PC-9 (cell line): ENCODE results near the gene ZFAND3. TPM values are rescaled to one million over a fixed set of nuclear protein-coding genes. Genes with fewer than 3 reads are reported as not detected.

Experiments used
- BruUV-seq: library from RNA; stranded (reverse); fragments of 400-500 nt; replicated peaks from 2 replicates; lab custom pipeline; 2021; lab: Mats Ljungman, UMichigan
- CTCF ChIA-PET: fragments of 300-600 bp; sonication (Branson Sonifier 250); formaldehyde crosslinking; loops from one replicate; lab custom pipeline; 2022; ENCODE audit warnings: antibody characterized with exemption; lab: Charles Lee
- POLR2A ChIA-PET: fragments of 300-600 bp; sonication (Branson Sonifier 250); formaldehyde crosslinking; loops from one replicate; lab custom pipeline; 2022; ENCODE audit warnings: antibody characterized with exemption; ENCODE audit not compliant: unreplicated experiment; lab: Charles Lee
- DNase-seq, 2 experiments: peaks; one replicate each; pipeline versions ENCODE4 v3.0.0 to v3.0.0-alpha.2; 2015 to 2022; ENCODE audit warnings: mixed read lengths in 1 of 2
- H2AFZ ChIP-seq: fragments of 200-600 bp; sonication (generic); 2 replicates; pipeline ENCODE4 v1.8.1; 2017; ENCODE audit warnings: antibody characterized with exemption
- H3F3A ChIP-seq: fragments of 200-600 bp; sonication (generic); 2 replicates; pipeline ENCODE4 v1.8.1; 2017; ENCODE audit warnings: antibody characterized with exemption, mild to moderate bottlenecking, low read depth; ENCODE audit not compliant: insufficient read depth
- H3K27ac ChIP-seq: fragments of 200-600 bp; sonication (generic); 2 replicates; pipeline ENCODE4 v1.6.1; 2016; ENCODE audit warnings: mixed run types
- H3K27me3 ChIP-seq: fragments of 200-600 bp; sonication (generic); 2 replicates; pipeline ENCODE4 v1.6.1; 2016; ENCODE audit warnings: low read depth, mixed run types; ENCODE audit not compliant: insufficient read depth
- H3K36me3 ChIP-seq: fragments of 200-600 bp; sonication (generic); 2 replicates; pipeline ENCODE4 v1.6.1; 2016; ENCODE audit warnings: low read depth, mixed run types
- H3K4me1 ChIP-seq: fragments of 200-600 bp; sonication (generic); replicated peaks from 2 replicates; pipeline ENCODE4 v1.6.1; 2016; ENCODE audit warnings: mixed run types; ENCODE audit not compliant: insufficient read depth
- H3K4me2 ChIP-seq: fragments of 200-600 bp; sonication (generic); 2 replicates; pipeline ENCODE4 v1.6.1; 2017; ENCODE audit warnings: mixed run types
- H3K4me3 ChIP-seq: fragments of 200-600 bp; sonication (generic); 2 replicates; pipeline ENCODE4 v1.6.1; 2016; ENCODE audit warnings: mixed run types
- H3K79me2 ChIP-seq: fragments of 200-600 bp; sonication (generic); 2 replicates; pipeline ENCODE4 v1.6.1; 2017; ENCODE audit warnings: low read depth, mixed run types
- H3K9me2 ChIP-seq: fragments of 200-600 bp; sonication (generic); 2 replicates; pipeline ENCODE4 v1.8.1; 2017; ENCODE audit warnings: mild to moderate bottlenecking; ENCODE audit not compliant: insufficient read depth
- H3K9me3 ChIP-seq: fragments of 200-600 bp; sonication (generic); 2 replicates; pipeline ENCODE4 v1.8.1; 2016; ENCODE audit warnings: low read depth; ENCODE audit not compliant: insufficient read depth
- H4K20me1 ChIP-seq: fragments of 200-600 bp; sonication (generic); 2 replicates; pipeline ENCODE4 v1.8.1; 2017; ENCODE audit not compliant: insufficient read depth
- EZH2 ChIP-seq: fragments of 200-600 bp; sonication (generic); IDR thresholded peaks from 2 replicates; pipeline ENCODE4 v1.8.0; 2017; ENCODE audit warnings: antibody characterized with exemption, low read depth
- intact Hi-C: fragments of 100-400 bp; cut with micrococcal nuclease; formaldehyde crosslinking; loops from one replicate; pipeline ENCODE4 v1.10.0; 2022; ENCODE audit not compliant: unreplicated experiment
- total RNA-seq: library from RNA; stranded (reverse); gene quantifications from 2 replicates; pipeline ENCODE4 v1.2.3, GENCODE V29; 2021
- TF ChIP-seq, protein P1 (sequence below): fragments of 200-600 bp; sonication (generic); conservative IDR thresholded peaks from 2 replicates; pipeline ENCODE4 v1.6.1; 2017; ENCODE audit warnings: mixed run types, antibody characterized with exemption, mild to moderate bottlenecking, moderate library complexity

Gene ZFAND3
- total RNA-seq, 1 experiment from 2014 or later, result 46.8 TPM

DNA sequence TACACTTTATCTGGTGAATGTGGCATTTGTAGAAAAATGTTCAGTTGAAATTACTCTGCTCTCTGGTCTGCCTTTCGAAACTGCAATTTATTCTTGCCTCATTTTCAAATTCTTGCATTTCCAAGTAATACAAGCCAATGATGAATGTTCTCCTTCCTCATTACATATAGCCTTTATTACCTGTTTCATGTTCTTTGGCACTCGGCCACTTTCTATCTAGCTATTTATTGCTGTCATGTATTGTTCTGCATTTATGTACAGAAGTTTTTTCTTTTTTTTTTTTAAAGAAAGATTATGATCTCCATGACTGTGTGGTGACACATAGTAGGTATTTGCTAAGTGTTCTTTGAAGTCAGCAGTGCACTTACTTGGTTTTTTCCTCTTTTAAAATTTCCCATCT lies 261.4 kb downstream of the ZFAND3 start:
- DNase-seq, result peak in 1 of 2 experiments; percentile 79
- no TSS peak for BruUV-seq
- CTCF ChIA-PET, result no interaction called here

DNA sequence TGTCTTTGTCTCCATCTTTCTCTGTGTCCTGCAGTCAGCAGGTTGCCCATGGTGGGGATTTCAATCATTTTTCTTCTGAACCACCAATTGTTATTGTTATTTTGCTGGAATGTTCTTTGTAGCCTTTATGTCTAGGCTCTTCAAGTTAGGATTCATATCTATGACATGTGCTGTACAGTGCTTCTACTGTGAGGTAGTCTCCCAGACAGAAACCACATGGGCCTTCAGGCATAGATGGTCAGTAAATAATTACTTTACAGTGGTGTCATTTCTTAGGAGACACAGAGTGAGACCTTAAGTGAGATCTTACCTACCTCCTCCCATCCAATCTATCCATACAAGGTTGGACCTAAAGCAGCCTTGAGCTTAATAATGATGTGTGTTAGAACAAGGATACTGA lies 265.5 kb downstream of the ZFAND3 start:
- intact Hi-C loops, result no loop called here
- Histone ChIP-seq H3K4me3 (no peak overlapping the region), H3K9me2 (0 out of 2 replicates have a peak, but pooled peaks cover 3% of the 10 kb centered on the region), H3K27me3 (no peaks in the 10 kb centered on the region), H3K27ac (no peak overlapping the region), H3K9me3 (no peaks in the 10 kb centered on the region), H2AFZ (no peak overlapping the region), H3K79me2 (no peaks in the 10 kb centered on the region; the same call in 1 of the 2 replicates), H4K20me1 (peaks cover 6% of the 10 kb centered on the region; the same call in 1 of the 2 replicates), H3K4me1 (0 out of 2 replicates have a peak, but pooled peaks cover 8% of the 10 kb centered on the region), H3K36me3 (no peaks in the 10 kb centered on the region), H3F3A (no peaks in the 10 kb centered on the region), H3K4me2 (no peak overlapping the region)
- DNase-seq, result no peak
- ChIA-PET CTCF (no interaction called here), POLR2A (no interaction called here)
- BruUV-seq, result no TSS peak
- no peak for TF ChIP-seq EZH2
- TF ChIP-seq, protein P1, sequence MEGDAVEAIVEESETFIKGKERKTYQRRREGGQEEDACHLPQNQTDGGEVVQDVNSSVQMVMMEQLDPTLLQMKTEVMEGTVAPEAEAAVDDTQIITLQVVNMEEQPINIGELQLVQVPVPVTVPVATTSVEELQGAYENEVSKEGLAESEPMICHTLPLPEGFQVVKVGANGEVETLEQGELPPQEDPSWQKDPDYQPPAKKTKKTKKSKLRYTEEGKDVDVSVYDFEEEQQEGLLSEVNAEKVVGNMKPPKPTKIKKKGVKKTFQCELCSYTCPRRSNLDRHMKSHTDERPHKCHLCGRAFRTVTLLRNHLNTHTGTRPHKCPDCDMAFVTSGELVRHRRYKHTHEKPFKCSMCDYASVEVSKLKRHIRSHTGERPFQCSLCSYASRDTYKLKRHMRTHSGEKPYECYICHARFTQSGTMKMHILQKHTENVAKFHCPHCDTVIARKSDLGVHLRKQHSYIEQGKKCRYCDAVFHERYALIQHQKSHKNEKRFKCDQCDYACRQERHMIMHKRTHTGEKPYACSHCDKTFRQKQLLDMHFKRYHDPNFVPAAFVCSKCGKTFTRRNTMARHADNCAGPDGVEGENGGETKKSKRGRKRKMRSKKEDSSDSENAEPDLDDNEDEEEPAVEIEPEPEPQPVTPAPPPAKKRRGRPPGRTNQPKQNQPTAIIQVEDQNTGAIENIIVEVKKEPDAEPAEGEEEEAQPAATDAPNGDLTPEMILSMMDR, result no peak

More for the DNA sequence above, 261.4 kb downstream of the ZFAND3 start:
- H3K4me1 ChIP-seq, result 0 out of 2 replicates have a peak, but pooled peaks cover 14% of the 10 kb centered on the region
- H3K9me2 ChIP-seq, result peaks cover 4% of the 10 kb centered on the region; the same call in 1 of the 2 replicates
- peaks cover 8% of the 10 kb centered on the region; the same call in 1 of the 2 replicates for H4K20me1 ChIP-seq
- intact Hi-C loops, result no loop called here
- H3K36me3 ChIP-seq, result no peaks in the 10 kb centered on the region
- H3K4me2 ChIP-seq, result no peak overlapping the region; the same call in 1 of the 2 replicates
- no peaks in the 10 kb centered on the region for H3K9me3 ChIP-seq
- no peaks in the 10 kb centered on the region for H3K27me3 ChIP-seq
- H3F3A ChIP-seq, result no peaks in the 10 kb centered on the region
- TF ChIP-seq, protein P1, result no peak
- no peak for TF ChIP-seq EZH2
- H3K79me2 ChIP-seq, result no peaks in the 10 kb centered on the region; the same call in 1 of the 2 replicates
- H3K27ac ChIP-seq, result peak overlapping the region; percentile 7; the same call in 1 of the 2 replicates
- no peak overlapping the region for H3K4me3 ChIP-seq
- POLR2A ChIA-PET, result no interaction called here
- H2AFZ ChIP-seq, result no peak overlapping the region

DNA sequence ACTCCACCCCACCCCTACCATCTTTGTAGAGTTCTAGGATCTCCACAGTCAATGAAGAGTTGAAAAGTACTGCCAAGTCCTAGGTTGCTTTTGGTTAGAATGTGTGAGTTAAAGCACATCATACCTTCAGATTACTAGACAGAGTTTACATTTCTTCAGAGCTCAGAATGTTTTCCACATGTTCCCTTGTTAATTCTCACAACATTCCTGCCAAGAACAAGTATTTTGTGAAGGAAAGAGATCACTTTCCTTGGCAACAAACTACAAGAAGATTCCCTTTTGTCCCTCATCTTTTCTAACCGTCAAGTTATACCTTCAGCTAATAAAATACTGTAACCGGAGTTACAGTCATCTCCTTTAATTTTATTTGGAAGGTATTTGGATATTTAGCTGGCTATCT lies 266.8 kb downstream of the ZFAND3 start:
- H3F3A ChIP-seq, result no peaks in the 10 kb centered on the region
- ChIA-PET POLR2A (no interaction called here), CTCF (no interaction called here)
- H3K27ac ChIP-seq, result no peak overlapping the region
- TF ChIP-seq, protein P1, result no peak
- TF ChIP-seq EZH2, result no peak
- H3K36me3 ChIP-seq, result no peaks in the 10 kb centered on the region
- no peak overlapping the region for H3K4me3 ChIP-seq
- H3K27me3 ChIP-seq, result no peaks in the 10 kb centered on the region
- no peaks in the 10 kb centered on the region for H3K9me3 ChIP-seq
- no peaks in the 10 kb centered on the region for H3K4me1 ChIP-seq
- 0 out of 2 replicates have a peak, but pooled peaks cover 3% of the 10 kb centered on the region for H3K9me2 ChIP-seq
- DNase-seq, result no peak
- no peak overlapping the region for H2AFZ ChIP-seq
- intact Hi-C loops, result no loop called here
- H4K20me1 ChIP-seq, result peaks cover 6% of the 10 kb centered on the region; the same call in 1 of the 2 replicates
- no TSS peak for BruUV-seq
- no peak overlapping the region for H3K4me2 ChIP-seq
- no peaks in the 10 kb centered on the region; the same call in 1 of the 2 replicates for H3K79me2 ChIP-seq
